GM12878 (cell line): ENCODE data around the gene CPNE4. TPM values are rescaled to one million over a fixed set of nuclear protein-coding genes. Genes with fewer than 3 reads are reported as not detected.

Experiments used
- ATAC-seq: fragments of 200-7000 bp; cut with Tn5 transposase; 3 replicates; pipeline ENCODE4 v1.9.1; 2020; ENCODE audit warnings: mild to moderate bottlenecking, moderate library complexity
- BruUV-seq: library from RNA; stranded (reverse); fragments of 400-500 nt; replicated peaks from 2 replicates; lab custom pipeline; 2021; lab: Mats Ljungman, UMichigan
- CTCF ChIA-PET: fragments of 300-600 bp; sonication (Branson Sonifier 250); formaldehyde crosslinking; extraction: SDS; loops from one replicate; lab custom pipeline; 2021; ENCODE audit warnings: inconsistent platforms; lab: Yijun Ruan, JAX
- POLR2A ChIA-PET: fragments of 350-600 bp; formaldehyde crosslinking; extraction: SDS; loops from one replicate; lab custom pipeline; 2021; ENCODE audit warnings: inconsistent platforms; lab: Charles Lee
- RAD21 ChIA-PET: fragments of 300-600 bp; sonication (Branson Sonifier 250); formaldehyde crosslinking; loops from one replicate; lab custom pipeline; 2023; ENCODE audit warnings: antibody characterized with exemption; ENCODE audit not compliant: unreplicated experiment; lab: Charles Lee
- SMC1A ChIA-PET: fragments of 300-600 bp; sonication (Branson Sonifier 250); formaldehyde crosslinking; loops from one replicate; lab custom pipeline; 2023; ENCODE audit not compliant: unreplicated experiment, uncharacterized antibody; lab: Charles Lee
- DNase-seq: peaks from one replicate; pipeline ENCODE4 v3.0.0-alpha.2; 2011; ENCODE audit warnings: low read depth, low spot score
- FAIRE-seq: peaks from 3 replicates; lab custom pipeline; 2011; peaks lifted over from hg19 to GRCh38; lab: Jason Lieb, UNC
- H2AFZ ChIP-seq: 2 replicates; pipeline ENCODE4 v1.6.0; 2011; ENCODE audit warnings: low read depth, low read length, control low read depth; ENCODE audit not compliant: control insufficient read depth
- H3K27ac ChIP-seq: 2 replicates; pipeline ENCODE4 v1.5.1; 2011; ENCODE audit warnings: control low read depth; ENCODE audit not compliant: control insufficient read depth, insufficient read depth
- H3K27me3 ChIP-seq, 2 experiments: replicated peaks in 1 of 2; 2 replicates each; pipeline versions ENCODE4 v1.6.0 to v1.6.1; 2011; ENCODE audit warnings: low read length in 1 of 2; ENCODE audit not compliant: control insufficient read depth in 2 of 2, insufficient read depth in 2 of 2
- H3K36me3 ChIP-seq, 2 experiments: 2 replicates each; pipeline ENCODE4 v1.5.1; 2011; ENCODE audit warnings: low read length in 1 of 2; ENCODE audit not compliant: control insufficient read depth in 2 of 2, insufficient read depth in 2 of 2
- H3K4me1 ChIP-seq: 2 replicates; pipeline ENCODE4 v1.6.1; 2011; ENCODE audit warnings: mild to moderate bottlenecking, low read length, moderate library complexity, mixed read lengths; ENCODE audit not compliant: control insufficient read depth, insufficient read depth
- H3K4me2 ChIP-seq: 2 replicates; pipeline ENCODE4 v1.6.0; 2011; ENCODE audit warnings: control low read depth; ENCODE audit not compliant: control insufficient read depth, insufficient read depth
- H3K4me3 ChIP-seq: fragments of 200-600 bp; sonication (generic); 2 replicates; pipeline ENCODE4 v1.5.1; 2016
- H3K79me2 ChIP-seq: 2 replicates; pipeline ENCODE4 v1.6.0; 2011; ENCODE audit warnings: low read length; ENCODE audit not compliant: control insufficient read depth, insufficient read depth
- H3K9ac ChIP-seq: 2 replicates; pipeline ENCODE4 v1.8.0; 2011; ENCODE audit warnings: low read length, control low read depth, mixed read lengths; ENCODE audit not compliant: control insufficient read depth, insufficient read depth
- H3K9me3 ChIP-seq: replicated peaks from 3 replicates; pipeline ENCODE4 v1.5.1; 2011; ENCODE audit warnings: mild to moderate bottlenecking, low read length; ENCODE audit not compliant: control insufficient read depth, insufficient read depth
- H4K20me1 ChIP-seq: 2 replicates; pipeline ENCODE4 v1.6.0; 2011; ENCODE audit not compliant: control insufficient read depth, insufficient read depth
- ATF2 ChIP-seq: IDR thresholded peaks from 2 replicates; pipeline ENCODE4 v1.6.1; 2012; ENCODE audit warnings: low read length, inconsistent platforms
- BCLAF1 ChIP-seq: fragments of 450-650 bp; IDR thresholded peaks from 2 replicates; pipeline ENCODE4 v1.6.1; 2017; ENCODE audit warnings: antibody characterized with exemption, mild to moderate bottlenecking, moderate library complexity
- MTA3 ChIP-seq: IDR thresholded peaks from 2 replicates; pipeline ENCODE4 v1.6.1; 2012; ENCODE audit warnings: low read length, inconsistent platforms, borderline replicate concordance
- NFIC ChIP-seq: IDR thresholded peaks from 2 replicates; pipeline ENCODE4 v1.6.1; 2012; ENCODE audit warnings: low read depth, mild to moderate bottlenecking, inconsistent platforms, low read length, moderate library complexity
- SMARCA5 ChIP-seq: fragments of 450-650 bp; IDR thresholded peaks from 2 replicates; pipeline ENCODE4 v1.6.1; 2017; ENCODE audit warnings: mild to moderate bottlenecking
- SUPT20H ChIP-seq: IDR thresholded peaks from 2 replicates; pipeline ENCODE4 v1.6.1; 2011; ENCODE audit warnings: low read depth, mild to moderate bottlenecking, low read length, moderate library complexity, borderline replicate concordance; ENCODE audit not compliant: control insufficient read depth
- TBL1XR1 ChIP-seq: IDR thresholded peaks from 2 replicates; pipeline ENCODE4 v1.6.1; 2012; ENCODE audit warnings: low read depth, low read length, improper control_type of control experiment
- YBX1 ChIP-seq: fragments of 450-650 bp; IDR thresholded peaks from 2 replicates; pipeline ENCODE4 v1.6.1; 2016; ENCODE audit warnings: antibody characterized with exemption
- ZBTB11 ChIP-seq: fragments of 450-650 bp; formaldehyde crosslinking; IDR thresholded peaks from 2 replicates; pipeline ENCODE4 v1.5.0; 2022; ENCODE audit warnings: mild to moderate bottlenecking, missing genetic modification characterization
- WGBS: methylation state at CpG from one replicate; pipeline ENCODE4 v1.1.6; 2016; ENCODE audit warnings: low lambda C conversion rate; ENCODE audit not compliant: insufficient replicate concordance, insufficient coverage; ENCODE audit errors: missing lambda C conversion rate; 5-methylcytosine and 5-hydroxymethylcytosine counted together
- in situ Hi-C: fragments of 300-500 bp; cut with MboI; formaldehyde crosslinking; loops from 9 replicates; pipeline ENCODE4 v1.14.3; 2018; ENCODE audit warnings: mixed read lengths
- intact Hi-C: fragments of 100-400 bp; cut with micrococcal nuclease; formaldehyde crosslinking; loops from one replicate; pipeline ENCODE4 v1.14.2; 2022; ENCODE audit not compliant: unreplicated experiment
- polyA plus RNA-seq, 11 experiments: library from polyadenylated mRNA; depleted of rRNA in 4 of 11; unstranded in 6 of 11; stranded (reverse) in 5 of 11; fragments of >200 nt; fragmentation: Nextera tagmentation in 4 of 11; fragmentation: Illumina TruSeq in 1 of 11; extraction: Ambion mirVana in 4 of 11; extraction: Trizol in 1 of 11; gene quantifications; 1 replicate in 1 of 11; 2 replicates in 10 of 11; pipeline versions ENCODE4 v1.2.1 to v1.2.3, GENCODE V29; 2011 to 2016; ENCODE audit warnings: inconsistent platforms in 2 of 11, missing spikeins in 2 of 11, low read depth in 1 of 11
- total RNA-seq, 4 experiments: library from RNA; depleted of rRNA in 3 of 4; stranded (reverse); fragments of >200 nt in 3 of 4; fragmentation: Illumina TruSeq in 1 of 4; extraction: Trizol in 1 of 4; gene quantifications; 2 replicates each; pipeline versions ENCODE4 v1.2.1 to v1.2.3, GENCODE V29; 2013 to 2021

Gene CPNE4
- total and polyA plus RNA-seq, 10 of the 15 experiments (the other 5 are each of a cell fraction or from before 2014, with no cell fraction given), result 0.17 to 1.9 (median 0.48) TPM; not detected in 1

GRCh38 chr3:131616719-131617118, 418.1 kb downstream of the CPNE4 start (continued):
- TF ChIP-seq ZBTB11 (CRISPR knock-in tag), result no peak
- TF ChIP-seq YBX1, result no peak
- no peak for TF ChIP-seq MTA3
- TF ChIP-seq ATF2, result no peak
- no peak for TF ChIP-seq SMARCA5

- no peak overlapping the region for H3K4me3 ChIP-seq
- ATAC-seq, result no peak; the same call in 2 of the 3 replicates
- ChIA-PET SMC1A (interaction anchor here (0.6 to 1.9 kb wide), 3 partner anchors 9 to 77 kb away, joined by 3 to 5 read pairs (median 5); no protein-coding TSS in a partner anchor), POLR2A (no interaction called here), CTCF (interaction anchor here (0.6 to 1.4 kb wide), 2 partner anchors 21 to 22 kb away, joined by 3 read pairs; no protein-coding TSS in a partner anchor), RAD21 (no interaction called here)
- H3K36me3 ChIP-seq, result no peaks in the 10 kb centered on the region; a peak in 1 of 4 replicates
- H3K4me1 ChIP-seq, result no peaks in the 10 kb centered on the region
- intact Hi-C loops, result no loop called here
- H3K9me3 ChIP-seq, result no peaks in the 10 kb centered on the region
- no TSS peak for BruUV-seq
- H3K9ac ChIP-seq, result no peak overlapping the region
- no peaks in the 10 kb centered on the region for H4K20me1 ChIP-seq
- no peak overlapping the region for H3K27ac ChIP-seq
- in situ Hi-C loops, result no loop called here
- WGBS, result 0% methylated on average over 1 of the region's 1 CpG
- H2AFZ ChIP-seq, result no peak overlapping the region
- TF ChIP-seq NFIC (no peak), SUPT20H (no peak), BCLAF1 (no peak), TBL1XR1 (no peak)
- no peaks in the 10 kb centered on the region for H3K79me2 ChIP-seq
- DNase-seq, result no peak
- H3K4me2 ChIP-seq, result no peak overlapping the region
- no peaks in the 10 kb centered on the region for H3K27me3 ChIP-seq
- no peak for FAIRE-seq
These were observed 422.1 kb downstream of the CPNE4 start for GRCh38 chr3:131612745-131613144.
